ENCODE data around the gene PLIN1.

Gene PLIN1

GRCh38 chr15:89672221-89673164 lies 6.7 kb downstream of the PLIN1 start:
- H3K27ac ChIP-seq = no peak overlapping the region
- in situ Hi-C loops (cut with HindIII; ENCODE audit: low pct_ligation_motif_present, low sequenced_read_pairs) = no loop called here
- H3K4me3 ChIP-seq (ENCODE audit: low read depth, low read length) = no peak overlapping the region
- DNase-seq = no peak
- no peak for TF ChIP-seq CTCF (IDR thresholded peaks at IDR 0.05; ENCODE audit: low read depth, low read length, missing control alignments)
- no peaks in the 10 kb centered on the region for H3K27me3 ChIP-seq (replicated peaks)
- H3K36me3 ChIP-seq (replicated peaks) = no peaks in the 10 kb centered on the region

- Histone ChIP-seq H3K27me3 (replicated peaks) (no peaks in the 10 kb centered on the region), H3K27ac (no peak overlapping the region), H3K36me3 (replicated peaks) (no peaks in the 10 kb centered on the region), H3K4me3 (ENCODE audit: low read depth, low read length) (no peak overlapping the region)
- in situ Hi-C loops (cut with HindIII; ENCODE audit: low pct_ligation_motif_present, low sequenced_read_pairs) = no loop called here
- no peak for TF ChIP-seq CTCF (IDR thresholded peaks at IDR 0.05; ENCODE audit: low read depth, low read length, missing control alignments)
- DNase-seq = no peak
Measured at GRCh38 chr15:89671687-89672086, 7.5 kb downstream of the PLIN1 start.

GRCh38 chr15:89670971-89671560 lies 8.1 kb downstream of the PLIN1 start:
- H3K4me3 ChIP-seq (ENCODE audit: low read depth, low read length) = no peak overlapping the region
- TF ChIP-seq CTCF (IDR thresholded peaks at IDR 0.05; ENCODE audit: low read depth, low read length, missing control alignments) = no peak
- in situ Hi-C loops (cut with HindIII; ENCODE audit: low pct_ligation_motif_present, low sequenced_read_pairs) = no loop called here
- H3K36me3 ChIP-seq (replicated peaks) = no peaks in the 10 kb centered on the region
- no peaks in the 10 kb centered on the region for H3K27me3 ChIP-seq (replicated peaks)
- no peak overlapping the region for H3K27ac ChIP-seq
- no peak for DNase-seq

- Histone ChIP-seq H3K4me3 (ENCODE audit: low read depth, low read length) (no peak overlapping the region), H3K27me3 (replicated peaks) (no peaks in the 10 kb centered on the region), H3K27ac (no peak overlapping the region), H3K36me3 (replicated peaks) (no peaks in the 10 kb centered on the region)
- DNase-seq = no peak
- TF ChIP-seq CTCF (IDR thresholded peaks at IDR 0.05; ENCODE audit: low read depth, low read length, missing control alignments) = no peak
- in situ Hi-C loops (cut with HindIII; ENCODE audit: low pct_ligation_motif_present, low sequenced_read_pairs) = no loop called here
Measured at GRCh38 chr15:89669941-89670340, 9.2 kb downstream of the PLIN1 start.

GRCh38 chr15:89669309-89669865 lies 9.8 kb downstream of the PLIN1 start:
- TF ChIP-seq CTCF (IDR thresholded peaks at IDR 0.05; ENCODE audit: low read depth, low read length, missing control alignments) = no peak
- in situ Hi-C loops (cut with HindIII; ENCODE audit: low pct_ligation_motif_present, low sequenced_read_pairs) = no loop called here
- no peak overlapping the region for H3K27ac ChIP-seq
- H3K27me3 ChIP-seq (replicated peaks) = no peaks in the 10 kb centered on the region
- no peak for DNase-seq
- H3K36me3 ChIP-seq (replicated peaks) = no peaks in the 10 kb centered on the region
- H3K4me3 ChIP-seq (ENCODE audit: low read depth, low read length) = no peak overlapping the region
